Liver (tissue), 3 donors: ENCODE results near the gene GAS7.

Experiments used
- CTCF ChIP-seq: fragments of 150-350 bp; IDR thresholded peaks from 2 replicates; pipeline ENCODE4 v1.5.1; 2017; ENCODE audit warnings: improper control_type of control experiment, low read depth, low read length; ENCODE audit not compliant: missing input control
- GABPA ChIP-seq, 2 donors: IDR thresholded peaks in 1 of 2; conservative IDR thresholded peaks in 1 of 2; 2 replicates each; pipeline ENCODE4 v1.6.1; 2016; ENCODE audit warnings: antibody characterized with exemption in 2 of 2, mild to moderate bottlenecking in 1 of 2, moderate library complexity in 1 of 2
- MAX ChIP-seq: IDR thresholded peaks from 2 replicates; pipeline ENCODE4 v1.6.1; 2016; ENCODE audit warnings: antibody characterized with exemption
- RAD21 ChIP-seq, 2 donors: IDR thresholded peaks; 2 replicates each; pipeline ENCODE4 v1.6.1; 2016; ENCODE audit warnings: antibody characterized with exemption in 2 of 2, mild to moderate bottlenecking in 2 of 2
- REST ChIP-seq: IDR thresholded peaks from 2 replicates; pipeline ENCODE4 v1.6.1; 2016; ENCODE audit warnings: antibody characterized with exemption, mild to moderate bottlenecking
- YY1 ChIP-seq: IDR thresholded peaks from 2 replicates; pipeline ENCODE4 v1.6.1; 2016; ENCODE audit warnings: antibody characterized with exemption, mild to moderate bottlenecking
- donor health status: healthy.
- donor health status: healthy.

GRCh38 chr17:10105513-10106001 lies 92.8 kb downstream of the GAS7 start:
- TF ChIP-seq YY1, result no peak
- no peak for TF ChIP-seq MAX
- no peak for TF ChIP-seq CTCF
- TF ChIP-seq GABPA (IDR thresholded peaks at IDR 0.05 in 1 of 2, conservative IDR thresholded peaks at IDR 0.05 in 1 of 2), result no peak
- TF ChIP-seq REST, result no peak
- TF ChIP-seq RAD21 (IDR thresholded peaks at IDR 0.05), result no peak
